OCI-M1 (cell line): Measurements from ENCODE around the gene DDO.

Source experiments
- DNase-seq: peaks from one replicate; lab custom pipeline; 2025; lab: John Stamatoyannopoulos, UW

DDO gene

DNA sequence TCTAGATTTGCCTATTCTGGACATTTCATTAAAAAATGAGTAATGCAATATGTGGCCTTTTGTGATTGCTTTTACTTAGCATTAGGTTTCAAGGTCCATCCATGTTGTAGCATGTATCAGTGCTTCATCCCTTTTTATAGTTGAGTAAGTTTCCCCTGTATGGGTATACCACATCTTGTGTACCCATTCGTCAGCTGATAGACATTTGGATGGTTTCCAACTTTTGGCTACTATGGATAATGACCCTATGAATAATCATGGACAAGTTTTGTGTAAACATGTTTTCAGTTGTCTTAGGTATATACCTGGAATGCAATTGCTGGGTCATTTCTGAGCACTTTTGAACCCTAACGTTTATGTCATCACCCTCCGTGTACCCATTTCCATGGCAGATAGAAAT is 72.6 kb downstream of the DDO start:
- DNase-seq, result no peak
